Activated gamma-delta T cell (primary cell): ENCODE measurements around the gene MYO9B.
"Not testable (repeated sequence)": the region's sequence is repeated elsewhere in the genome, so short reads cannot be mapped to it uniquely, and the experiment has no call there.

Source experiments
- DNase-seq: peaks from one replicate; lab custom pipeline; 2025; lab: John Stamatoyannopoulos, UW

MYO9B gene

GRCh38 chr19:17180997-17181702 lies 105.6 kb downstream of the MYO9B start:
- DNase-seq, result no peak

GRCh38 chr19:17183271-17183761 lies 107.7 kb downstream of the MYO9B start:
- no peak for DNase-seq

GRCh38 chr19:17183858-17184321 lies 108.3 kb downstream of the MYO9B start:
- DNase-seq, result no peak

DNA sequence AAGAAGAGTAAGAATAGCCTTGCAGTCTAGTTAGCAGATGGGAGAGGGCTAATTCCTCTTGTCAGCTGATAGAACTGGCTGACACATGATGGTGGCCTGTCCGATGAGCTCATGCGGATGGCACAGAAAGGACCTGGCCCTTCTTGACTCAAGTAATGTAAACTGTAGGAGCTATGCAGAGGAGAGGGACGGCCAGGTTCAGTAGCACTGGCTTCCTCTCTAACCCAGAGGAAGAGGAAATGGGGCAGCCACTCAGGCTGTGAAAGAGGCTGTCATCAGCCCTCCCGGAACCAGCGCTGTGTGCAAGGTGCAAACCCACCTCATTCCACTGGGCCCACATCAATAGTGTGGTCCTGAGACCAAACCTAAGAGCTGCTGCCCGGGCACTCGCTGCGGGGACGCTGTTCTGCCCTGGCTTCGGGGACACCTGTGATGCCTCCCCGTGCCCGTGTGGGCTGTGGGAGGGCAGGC lies 108.8 kb downstream of the MYO9B start:
- DNase-seq, result no peak

GRCh38 chr19:17185590-17185989 lies 110.0 kb downstream of the MYO9B start:
- no peak for DNase-seq

GRCh38 chr19:17191736-17192135 lies 116.2 kb downstream of the MYO9B start:
- DNase-seq, result not testable (repeated sequence)

DNA sequence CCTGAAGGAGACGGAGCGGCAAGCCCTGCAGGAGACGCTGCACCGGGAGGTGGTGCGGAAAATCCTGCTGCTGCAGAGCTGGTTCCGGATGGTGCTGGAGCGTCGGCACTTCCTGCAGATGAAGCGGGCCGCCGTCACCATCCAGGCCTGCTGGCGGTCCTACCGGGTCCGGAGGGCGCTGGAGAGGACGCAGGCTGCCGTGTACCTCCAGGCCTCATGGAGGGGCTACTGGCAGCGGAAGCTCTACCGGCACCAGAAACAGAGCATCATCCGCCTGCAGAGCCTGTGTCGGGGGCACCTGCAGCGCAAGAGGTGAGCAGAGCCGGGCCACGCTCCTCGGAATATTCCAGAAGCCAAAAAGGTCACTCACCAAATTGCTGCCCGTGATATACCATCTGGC lies 117.2 kb downstream of the MYO9B start:
- DNase-seq, result no peak

DNA sequence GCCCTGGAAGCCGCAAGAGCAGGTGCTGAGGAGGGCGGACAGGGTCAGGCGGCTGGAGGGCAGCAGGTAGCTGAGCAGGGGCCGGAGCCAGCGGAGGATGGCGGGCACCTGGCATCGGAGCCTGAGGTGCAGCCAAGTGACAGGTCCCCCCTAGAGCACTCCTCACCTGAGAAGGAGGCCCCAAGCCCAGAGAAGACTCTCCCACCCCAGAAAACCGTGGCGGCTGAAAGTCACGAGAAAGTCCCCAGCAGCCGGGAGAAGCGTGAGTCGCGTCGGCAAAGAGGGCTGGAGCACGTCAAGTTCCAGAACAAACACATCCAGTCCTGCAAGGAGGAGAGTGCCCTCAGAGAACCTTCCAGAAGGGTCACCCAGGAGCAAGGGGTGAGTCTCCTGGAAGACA lies 119.0 kb downstream of the MYO9B start:
- DNase-seq, result no peak

- no peak for DNase-seq
These were observed 119.5 kb downstream of the MYO9B start for GRCh38 chr19:17195106-17195505.

- DNase-seq, result no peak
These were observed 121.0 kb downstream of the MYO9B start for GRCh38 chr19:17196610-17197009.

DNA sequence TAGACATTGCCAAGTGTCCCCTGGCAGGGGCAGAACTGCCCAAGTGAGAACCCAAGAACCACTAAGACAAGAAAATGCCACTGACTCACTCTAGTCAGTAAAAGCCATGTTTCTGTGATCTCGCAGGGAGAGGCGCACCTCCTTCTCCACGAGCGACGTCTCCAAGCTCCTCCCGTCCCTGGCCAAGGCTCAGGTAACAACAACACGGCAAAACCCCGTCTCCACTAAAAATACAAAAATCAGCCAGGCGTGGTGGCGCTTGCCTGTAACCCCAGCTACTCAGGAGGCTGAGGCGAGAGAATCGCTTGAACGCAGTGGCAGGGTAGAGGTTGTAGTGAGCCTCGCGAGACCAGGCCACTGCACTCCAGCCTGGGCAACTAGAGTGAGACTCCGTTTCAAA lies 122.1 kb downstream of the MYO9B start:
- no peak for DNase-seq

DNA sequence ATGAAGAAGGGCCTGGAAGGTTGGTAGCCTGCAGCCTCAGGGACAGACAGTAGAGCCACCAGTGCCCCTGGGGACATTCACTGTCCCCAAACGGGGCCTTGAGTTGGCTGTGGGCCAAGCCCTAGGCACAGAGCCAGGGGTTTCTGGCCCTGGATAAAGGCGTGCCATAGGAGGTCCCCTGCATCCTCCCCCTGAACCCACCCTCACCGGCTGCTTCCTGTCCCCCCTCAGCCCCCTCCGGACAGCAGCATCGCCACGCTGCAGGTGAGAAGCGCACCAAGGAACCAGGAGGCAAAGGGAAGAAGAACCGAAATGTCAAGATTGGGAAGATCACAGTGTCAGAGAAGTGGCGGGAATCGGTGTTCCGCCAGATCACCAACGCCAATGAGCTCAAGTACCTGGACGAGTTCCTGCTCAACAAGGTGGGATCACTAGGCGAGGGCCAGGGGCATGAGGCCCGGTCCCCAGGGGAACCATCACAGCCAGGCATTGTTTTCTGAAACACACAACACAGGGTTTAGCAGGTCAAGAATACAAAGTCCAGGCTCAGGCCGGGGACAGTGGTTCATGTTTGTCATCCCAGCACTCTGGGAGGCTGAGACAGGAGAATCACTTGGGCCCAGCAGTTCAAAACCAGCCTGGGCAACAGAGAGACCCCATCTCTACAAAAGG lies 125.0 kb downstream of the MYO9B start:
- no peak for DNase-seq

- DNase-seq, result no peak
These were observed 126.7 kb downstream of the MYO9B start for GRCh38 chr19:17202249-17202648.

- DNase-seq, result no peak
These were observed 127.1 kb downstream of the MYO9B start for GRCh38 chr19:17202713-17203112.

- no peak for DNase-seq
These were observed 129.9 kb downstream of the MYO9B start for GRCh38 chr19:17205237-17206140.

DNA sequence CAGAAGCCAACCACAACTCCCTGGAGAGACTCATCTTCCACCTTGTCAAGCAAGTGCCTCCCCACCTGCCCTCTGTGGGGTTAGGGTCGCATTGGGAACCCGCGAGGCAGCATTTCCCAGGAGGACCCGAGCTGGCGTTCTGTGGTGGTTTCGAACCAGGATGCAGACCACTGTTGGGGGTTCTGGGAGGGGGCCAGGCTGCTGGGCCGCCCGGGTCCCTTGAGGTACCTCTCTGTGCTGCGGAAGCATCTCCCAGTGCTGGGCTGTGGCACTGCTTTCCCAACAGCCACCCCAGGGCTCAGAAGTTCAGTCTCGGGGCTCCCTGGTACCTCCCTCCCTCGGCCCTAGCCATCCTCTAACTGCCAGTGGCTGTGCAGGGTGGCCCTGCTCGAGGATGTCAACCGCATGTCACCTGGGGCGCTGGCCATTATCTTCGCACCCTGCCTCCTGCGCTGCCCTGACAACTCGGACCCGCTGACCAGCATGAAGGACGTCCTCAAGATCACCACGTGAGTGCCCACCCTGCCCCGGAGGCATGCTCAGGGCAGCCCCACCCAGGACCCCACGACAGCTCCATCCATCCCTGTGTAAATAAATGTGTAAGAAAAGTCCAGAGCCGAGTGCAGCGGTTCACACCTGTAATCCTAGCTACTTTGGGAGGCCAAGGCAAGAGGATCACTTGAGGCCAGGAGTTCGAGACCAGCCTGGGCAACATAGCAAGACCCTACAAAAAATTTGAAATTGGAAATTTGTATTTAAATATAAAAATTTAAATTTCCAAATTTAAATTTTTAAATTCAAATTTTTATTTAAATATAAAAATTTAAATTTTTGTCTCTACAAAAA lies 131.4 kb downstream of the MYO9B start:
- DNase-seq, result no peak

GRCh38 chr19:17209126-17210036 lies 133.8 kb downstream of the MYO9B start:
- DNase-seq, result no peak

GRCh38 chr19:17210296-17210695 lies 134.7 kb downstream of the MYO9B start:
- DNase-seq, result no peak

GRCh38 chr19:17211547-17212446 lies 136.2 kb downstream of the MYO9B start:
- no peak for DNase-seq
